Activated T-cell treated with anti-CD3 and anti-CD28 coated beads for 24 hours (primary cell): ENCODE results near the gene USP11.
"Not testable (repeated sequence)": the region's sequence is repeated elsewhere in the genome, so short reads cannot be mapped to it uniquely, and the experiment has no call there.

Experiments used
- DNase-seq: peaks from one replicate; pipeline ENCODE4 v3.0.0-alpha.2; 2020; ENCODE audit warnings: low read depth

Gene USP11

DNA sequence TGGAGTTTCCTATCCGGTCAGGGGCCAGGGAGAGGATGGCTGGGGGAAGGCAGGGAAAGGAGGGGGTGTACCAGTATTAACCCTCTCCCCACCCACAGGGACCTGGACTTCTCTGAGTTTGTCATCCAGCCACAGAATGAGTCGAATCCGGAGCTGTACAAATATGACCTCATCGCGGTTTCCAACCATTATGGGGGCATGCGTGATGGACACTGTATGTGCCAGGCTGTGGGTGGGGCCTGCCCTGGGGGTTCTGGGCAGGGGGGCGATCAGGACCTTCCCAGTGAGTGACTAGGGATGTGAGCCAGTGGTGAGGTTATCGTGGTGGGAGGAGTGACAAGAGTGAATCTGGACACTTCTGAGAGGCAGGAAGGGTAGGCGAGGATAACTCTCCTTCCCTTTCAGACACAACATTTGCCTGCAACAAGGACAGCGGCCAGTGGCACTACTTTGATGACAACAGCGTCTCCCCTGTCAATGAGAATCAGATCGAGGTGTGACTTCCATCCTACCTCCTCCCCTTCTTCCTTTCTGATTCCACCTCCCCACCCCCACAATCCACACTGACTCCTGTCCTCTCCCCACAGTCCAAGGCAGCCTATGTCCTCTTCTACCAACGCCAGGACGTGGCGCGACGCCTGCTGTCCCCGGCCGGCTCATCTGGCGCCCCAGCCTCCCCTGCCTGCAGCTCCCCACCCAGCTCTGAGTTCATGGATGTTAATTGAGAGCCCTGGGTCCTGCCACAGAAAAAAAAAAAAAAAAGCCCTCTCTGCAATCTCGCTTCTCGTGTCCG, 14.6 kb downstream of the USP11 start:
- no peak for DNase-seq

- no peak for DNase-seq
Observed at GRCh38 chrX:47247999-47248320, 15.2 kb downstream of the USP11 start.

DNA sequence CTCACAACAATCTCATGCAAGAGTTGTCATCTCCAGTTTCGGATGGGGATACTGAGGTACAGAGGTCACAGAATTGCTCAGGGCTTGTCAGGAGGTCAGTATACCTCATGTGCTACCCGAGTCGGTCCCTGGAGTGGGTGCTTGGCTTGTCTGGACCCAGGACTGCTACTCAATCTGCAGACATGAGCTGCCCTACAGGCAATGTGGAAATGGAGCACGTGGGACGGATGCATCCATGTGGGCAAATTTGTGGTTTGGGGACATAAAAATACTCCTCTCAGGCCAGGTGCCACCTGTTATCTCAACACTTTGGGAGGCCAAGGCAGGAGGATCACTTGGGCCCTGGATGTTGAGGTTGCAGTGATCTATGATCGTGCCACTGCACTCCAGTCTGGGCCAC, 15.8 kb downstream of the USP11 start:
- no peak for DNase-seq

DNA sequence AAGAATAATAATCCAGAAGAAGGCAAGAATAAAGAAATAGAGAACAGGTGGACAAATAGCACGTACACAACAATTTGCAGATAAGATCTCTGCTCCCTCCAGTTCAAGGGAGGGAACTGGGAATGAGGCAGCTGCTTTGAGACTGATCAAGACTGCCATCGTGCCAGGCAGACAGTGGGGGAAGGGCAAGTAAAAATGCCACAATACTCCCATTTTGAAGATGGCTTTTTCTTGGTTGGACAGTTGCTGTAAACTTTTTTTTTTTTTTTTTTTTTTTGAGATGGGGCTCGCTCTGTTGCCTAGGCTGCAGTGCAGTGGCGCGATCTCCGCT, 17.2 kb downstream of the USP11 start:
- no peak for DNase-seq

GRCh38 chrX:47257620-47258019, 24.8 kb downstream of the USP11 start:
- not testable (repeated sequence) for DNase-seq

- DNase-seq, result no peak
Observed at GRCh38 chrX:47264483-47265173, 31.8 kb downstream of the USP11 start.

DNA sequence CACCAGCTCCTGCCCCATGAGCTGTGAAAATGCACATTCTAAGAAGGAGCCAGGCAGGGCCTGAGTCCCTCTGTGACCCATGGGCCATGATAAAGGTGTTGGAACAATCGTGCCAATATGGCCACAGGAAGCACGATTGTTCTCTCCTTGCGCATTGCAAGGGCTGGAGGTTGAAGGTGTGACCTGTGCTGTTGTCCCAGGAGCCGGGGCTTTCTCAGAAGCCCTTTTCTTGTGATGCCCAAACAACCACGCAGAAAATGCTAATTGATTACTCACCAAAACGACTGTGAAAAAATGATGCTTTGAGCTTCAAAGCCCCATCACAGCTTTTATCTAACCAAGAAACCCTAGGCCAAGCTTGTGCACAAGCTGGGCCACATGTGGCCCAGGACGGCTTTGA, 33.8 kb downstream of the USP11 start:
- DNase-seq, result no peak

DNA sequence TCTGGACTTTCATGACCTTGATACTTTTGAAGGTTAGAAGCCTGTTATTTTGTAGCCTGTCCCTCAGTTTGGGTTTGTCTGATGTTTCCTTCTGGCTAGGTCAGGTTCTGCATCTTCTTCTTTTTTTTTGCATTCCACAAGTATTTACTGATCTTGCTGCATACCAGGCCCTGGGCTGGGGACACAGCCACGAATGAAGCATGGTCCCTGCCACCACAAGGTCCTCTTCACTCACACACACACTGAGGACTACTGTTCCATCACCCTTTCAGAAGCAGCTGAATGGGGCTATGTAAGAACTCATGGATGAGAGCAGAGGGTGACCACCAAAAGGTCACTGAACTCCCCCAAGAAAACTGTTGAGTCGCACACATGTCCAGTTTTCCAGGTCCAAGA, 39.2 kb downstream of the USP11 start:
- DNase-seq, result no peak

- DNase-seq, result no peak
Observed at GRCh38 chrX:47273011-47273730, 40.4 kb downstream of the USP11 start.

- DNase-seq, result no peak
Observed at GRCh38 chrX:47278691-47279090, 45.9 kb downstream of the USP11 start.

- DNase-seq, result no peak
Observed at GRCh38 chrX:47283015-47283771, 50.4 kb downstream of the USP11 start.

DNA sequence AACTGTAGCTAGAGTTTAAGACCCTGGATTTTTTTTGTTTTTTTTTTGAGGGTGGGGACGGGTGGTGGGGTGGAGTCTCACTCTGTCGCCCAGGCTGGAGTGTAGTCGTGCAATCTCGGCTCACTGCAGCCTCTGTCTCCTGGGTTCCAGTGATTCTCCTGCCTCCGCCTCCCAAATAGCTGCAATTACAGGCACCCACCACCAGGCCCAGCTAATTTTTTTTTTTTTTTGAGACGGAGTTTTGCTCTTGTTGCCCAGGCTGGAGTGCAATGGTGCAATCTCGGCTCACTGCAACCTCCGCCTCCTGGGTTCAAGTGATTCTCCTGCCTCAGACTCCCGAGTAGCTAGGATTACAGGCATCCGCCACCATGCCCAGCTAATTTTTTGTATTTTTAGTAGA, 51.8 kb downstream of the USP11 start:
- DNase-seq, result not testable (repeated sequence)

DNA sequence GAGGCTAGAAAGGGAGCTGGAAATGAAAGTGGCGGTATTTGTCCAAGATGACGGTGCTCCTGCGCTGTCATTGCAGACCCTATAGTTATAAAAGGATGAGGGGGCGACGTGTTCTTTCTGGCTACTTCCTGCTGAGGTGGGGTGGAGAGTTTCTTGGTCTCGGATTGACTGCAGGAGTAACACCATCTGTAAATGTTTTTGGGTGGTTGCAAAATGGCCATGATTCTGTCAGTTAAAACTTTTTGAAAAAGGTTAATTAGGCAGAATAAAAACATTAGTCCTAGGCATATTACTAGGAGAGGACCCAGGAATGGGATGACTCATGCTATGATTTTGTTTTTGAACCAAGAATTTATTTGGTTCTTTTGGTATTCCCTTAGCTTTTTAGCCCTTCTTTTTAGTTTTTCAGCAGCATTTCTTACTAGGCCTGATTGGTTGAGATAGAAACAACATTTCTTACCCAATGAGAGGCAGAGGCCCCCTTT, 53.1 kb downstream of the USP11 start:
- DNase-seq, result no peak

DNA sequence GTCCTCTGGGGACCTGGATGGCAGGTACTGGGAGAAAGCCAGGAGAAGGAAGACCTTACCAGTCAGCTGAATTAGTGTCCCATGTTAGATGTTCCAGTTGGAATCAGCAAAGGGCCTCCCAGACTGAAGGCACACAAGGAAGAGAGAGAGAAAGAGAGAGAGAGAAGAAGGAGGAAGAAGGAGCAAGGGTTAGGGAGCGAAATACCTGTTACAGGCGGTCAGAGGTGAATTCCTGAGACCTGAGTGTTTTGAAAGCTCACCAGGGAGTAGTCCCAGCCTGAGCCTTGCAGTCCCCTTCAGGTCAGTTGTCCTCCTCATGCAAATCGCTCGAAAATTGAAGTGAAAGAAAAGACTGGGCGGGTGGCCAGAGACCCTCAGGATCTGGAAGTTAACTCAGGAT, 60.3 kb downstream of the USP11 start:
- DNase-seq, result no peak

DNA sequence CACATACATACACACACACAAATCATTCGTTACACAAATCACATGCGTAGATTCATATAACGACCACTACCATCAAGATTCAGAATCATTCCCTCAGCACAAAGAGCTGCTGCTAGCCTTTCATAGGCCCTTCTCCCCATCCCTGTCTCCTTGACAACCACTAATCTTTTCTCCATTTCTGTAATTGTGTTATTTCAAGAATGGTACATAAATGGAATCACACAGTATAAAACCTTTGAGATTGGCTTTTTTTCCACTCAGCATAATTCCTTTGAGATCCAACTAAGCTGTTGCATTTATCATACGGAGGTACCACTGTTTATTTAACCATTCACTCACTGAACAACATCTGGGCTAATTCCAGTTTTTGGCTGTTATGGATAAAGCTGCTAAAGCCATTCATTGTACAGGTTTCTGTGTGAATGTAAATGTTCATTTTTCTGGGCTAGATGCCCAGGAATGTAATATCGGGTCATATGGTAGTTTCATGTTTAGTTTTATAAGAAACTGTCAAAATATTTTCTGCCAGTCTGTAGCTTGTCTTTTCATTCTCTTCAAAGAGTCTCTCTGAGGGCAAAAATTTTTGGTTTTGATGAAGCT, 64.1 kb downstream of the USP11 start:
- DNase-seq, result no peak

GRCh38 chrX:47297874-47298273, 65.1 kb downstream of the USP11 start:
- DNase-seq, result no peak
